IMR-90 (cell line): ENCODE results near the gene SEMA3G.

Experiments
- CTCF ChIP-seq: conservative IDR thresholded peaks from 2 replicates; pipeline ENCODE4 v1.5.1; 2012; ENCODE audit warnings: mild to moderate bottlenecking, low read depth, low read length, improper control_type of control experiment
- ELK1 ChIP-seq: fragments of 150-350 bp; IDR thresholded peaks from 2 replicates; pipeline ENCODE4 v1.6.1; 2016; ENCODE audit warnings: low read depth, mild to moderate bottlenecking, low read length, moderate library complexity, borderline replicate concordance
- FOS ChIP-seq: fragments of 150-350 bp; IDR thresholded peaks from 2 replicates; pipeline ENCODE4 v1.6.1; 2016; ENCODE audit warnings: low read depth, low read length
- MAZ ChIP-seq: IDR thresholded peaks from 2 replicates; pipeline ENCODE4 v1.6.1; 2012; ENCODE audit warnings: low read depth, mild to moderate bottlenecking, low read length, improper control_type of control experiment, moderate library complexity, borderline replicate concordance
- POLR2A ChIP-seq: IDR thresholded peaks from 2 replicates; pipeline ENCODE4 v1.6.1; 2012; ENCODE audit warnings: mild to moderate bottlenecking, low read depth, low read length
- RAD21 ChIP-seq: IDR thresholded peaks from 2 replicates; pipeline ENCODE4 v1.6.1; 2012; ENCODE audit warnings: low read length, improper control_type of control experiment
- USF2 ChIP-seq: fragments of 150-350 bp; IDR thresholded peaks from 2 replicates; pipeline ENCODE4 v1.6.1; 2017; ENCODE audit warnings: mild to moderate bottlenecking, antibody characterized with exemption, low read length, low read depth

GRCh38 chr3:52396907-52397591, 47.9 kb downstream of the SEMA3G start:
- TF ChIP-seq CTCF (no peak), POLR2A (no peak), USF2 (no peak), ELK1 (no peak), MAZ (no peak), RAD21 (no peak), FOS (no peak)
